GM21825 (cell line): ENCODE results near the gene SVEP1.
"Not testable (repeated sequence)": the region's sequence is repeated elsewhere in the genome, so short reads cannot be mapped to it uniquely, and the experiment has no call there.

Experiments used
- ATAC-seq: cut with Tn5 transposase; IDR thresholded peaks from one replicate; pipeline ENCODE4 v1.9.1; 2021; ENCODE audit warnings: mild to moderate bottlenecking, moderate library complexity; ENCODE audit not compliant: unreplicated experiment

Gene SVEP1

GRCh38 chr9:110383491-110383890 lies 196.1 kb downstream of the SVEP1 start:
- no peak for ATAC-seq

GRCh38 chr9:110382731-110383130 lies 196.8 kb downstream of the SVEP1 start:
- ATAC-seq: no peak

- no peak for ATAC-seq
Observed at GRCh38 chr9:110371411-110372007, 208.0 kb downstream of the SVEP1 start.

GRCh38 chr9:110370315-110370714 lies 209.2 kb downstream of the SVEP1 start:
- ATAC-seq: no peak

- no peak for ATAC-seq
Observed at GRCh38 chr9:110364451-110364850, 215.1 kb downstream of the SVEP1 start.

GRCh38 chr9:110358992-110359391 lies 220.5 kb downstream of the SVEP1 start:
- not testable (repeated sequence) for ATAC-seq

GRCh38 chr9:110357505-110357904 lies 222.0 kb downstream of the SVEP1 start:
- no peak for ATAC-seq

- ATAC-seq: no peak
Observed at GRCh38 chr9:110356639-110357395, 222.7 kb downstream of the SVEP1 start.

GRCh38 chr9:110355911-110356310 lies 223.6 kb downstream of the SVEP1 start:
- ATAC-seq: no peak

GRCh38 chr9:110351009-110351467 lies 228.5 kb downstream of the SVEP1 start:
- no peak for ATAC-seq

- ATAC-seq: no peak
Observed at GRCh38 chr9:110346325-110346724, 233.2 kb downstream of the SVEP1 start.

- no peak for ATAC-seq
Observed at GRCh38 chr9:110344821-110345220, 234.7 kb downstream of the SVEP1 start.

- ATAC-seq: no peak
Observed at GRCh38 chr9:110343551-110343950, 236.0 kb downstream of the SVEP1 start.

GRCh38 chr9:110340306-110340705 lies 239.2 kb downstream of the SVEP1 start:
- ATAC-seq: no peak

- ATAC-seq: no peak
Observed at GRCh38 chr9:110338143-110338542, 241.4 kb downstream of the SVEP1 start.

GRCh38 chr9:110337727-110338126 lies 241.8 kb downstream of the SVEP1 start, which contains the start of gene TXNDC8:
Gene TXNDC8 (minus strand): TSS chr9:110337863.
- ATAC-seq: no peak

GRCh38 chr9:110336363-110336762 lies 243.2 kb downstream of the SVEP1 start:
- ATAC-seq: no peak

GRCh38 chr9:110334871-110335270 lies 244.7 kb downstream of the SVEP1 start:
- ATAC-seq: no peak

GRCh38 chr9:110334183-110334582 lies 245.4 kb downstream of the SVEP1 start:
- ATAC-seq: peak; percentile 72

GRCh38 chr9:110332766-110333165 lies 246.8 kb downstream of the SVEP1 start:
- no peak for ATAC-seq

- ATAC-seq: no peak
Observed at GRCh38 chr9:110330484-110331105, 248.9 kb downstream of the SVEP1 start.
